Measurements from ENCODE around the gene CST7.

- no peak for TF ChIP-seq SP1 (IDR thresholded peaks at IDR 0.05; ENCODE audit: low read depth)
- TF ChIP-seq EZH2 (IDR thresholded peaks at IDR 0.05), result no peak
- TF ChIP-seq, protein P1, sequence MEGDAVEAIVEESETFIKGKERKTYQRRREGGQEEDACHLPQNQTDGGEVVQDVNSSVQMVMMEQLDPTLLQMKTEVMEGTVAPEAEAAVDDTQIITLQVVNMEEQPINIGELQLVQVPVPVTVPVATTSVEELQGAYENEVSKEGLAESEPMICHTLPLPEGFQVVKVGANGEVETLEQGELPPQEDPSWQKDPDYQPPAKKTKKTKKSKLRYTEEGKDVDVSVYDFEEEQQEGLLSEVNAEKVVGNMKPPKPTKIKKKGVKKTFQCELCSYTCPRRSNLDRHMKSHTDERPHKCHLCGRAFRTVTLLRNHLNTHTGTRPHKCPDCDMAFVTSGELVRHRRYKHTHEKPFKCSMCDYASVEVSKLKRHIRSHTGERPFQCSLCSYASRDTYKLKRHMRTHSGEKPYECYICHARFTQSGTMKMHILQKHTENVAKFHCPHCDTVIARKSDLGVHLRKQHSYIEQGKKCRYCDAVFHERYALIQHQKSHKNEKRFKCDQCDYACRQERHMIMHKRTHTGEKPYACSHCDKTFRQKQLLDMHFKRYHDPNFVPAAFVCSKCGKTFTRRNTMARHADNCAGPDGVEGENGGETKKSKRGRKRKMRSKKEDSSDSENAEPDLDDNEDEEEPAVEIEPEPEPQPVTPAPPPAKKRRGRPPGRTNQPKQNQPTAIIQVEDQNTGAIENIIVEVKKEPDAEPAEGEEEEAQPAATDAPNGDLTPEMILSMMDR (IDR thresholded peaks at IDR 0.05 in 2 of 3, conservative IDR thresholded peaks at IDR 0.05 in 1 of 3; ENCODE audit: borderline replicate concordance in 1 of 3, insufficient read depth in 1 of 3, low read depth in 2 of 3, low read length in 2 of 3), result no peak
- no peak for TF ChIP-seq POLR2A (IDR thresholded peaks at IDR 0.05; ENCODE audit: borderline replicate concordance, extremely low read depth, insufficient read depth, insufficient read length)
- no peak for TF ChIP-seq REST (IDR thresholded peaks at IDR 0.05; ENCODE audit: low read depth)
- no peak for TF ChIP-seq YY1 (IDR thresholded peaks at IDR 0.05; ENCODE audit: extremely low read depth, insufficient replicate concordance, low read depth, low read length)
- no peak for TF ChIP-seq EZH2phosphoT487 (IDR thresholded peaks at IDR 0.05; ENCODE audit: borderline replicate concordance)
- TF ChIP-seq ZFX (IDR thresholded peaks at IDR 0.05), result no peak
Measured at GRCh38 chr20:24957326-24958016, 8.4 kb downstream of the CST7 start.
